ENCODE measurements around the gene KCNK15.

DNA sequence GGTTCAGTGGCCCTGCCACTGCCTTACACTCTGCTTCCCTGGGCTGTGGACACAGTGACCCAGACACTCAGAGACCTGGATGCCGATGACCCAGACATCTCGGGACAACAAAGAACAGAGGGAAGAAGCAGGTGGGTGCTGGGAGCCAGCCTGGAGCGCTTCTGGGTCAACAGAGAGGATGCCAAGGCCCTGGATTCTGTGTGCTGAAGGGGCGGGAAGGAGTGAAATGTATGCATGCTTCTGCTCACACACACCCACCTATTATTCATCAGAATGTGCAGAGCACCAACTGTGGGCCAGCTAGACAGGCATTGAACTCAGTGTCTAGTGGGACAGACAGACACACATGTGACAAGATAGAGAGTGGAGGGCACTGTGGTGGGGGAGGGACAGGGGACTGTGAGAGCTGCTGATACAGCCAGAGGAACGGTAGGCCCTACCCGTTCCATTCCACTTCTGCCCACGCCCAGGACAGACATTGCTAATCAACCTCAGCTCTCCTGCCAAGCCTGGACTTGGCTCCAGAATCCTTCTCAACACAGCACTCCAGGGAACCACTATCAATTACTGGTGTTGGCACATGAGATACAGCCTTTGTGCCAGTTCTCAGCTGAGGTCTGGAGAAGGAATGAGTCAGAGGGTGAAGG, 20.2 kb downstream of the KCNK15 start:
- no peak for TF ChIP-seq CTCF (IDR thresholded peaks at IDR 0.05)
- TF ChIP-seq POLR2AphosphoS5 (IDR thresholded peaks at IDR 0.05), result no peak
